HS-27A (cell line): ENCODE data around the gene GOLGB1.
"Not testable (repeated sequence)": the region's sequence is repeated elsewhere in the genome, so short reads cannot be mapped to it uniquely, and the experiment has no call there.

Experiments used
- DNase-seq: peaks from one replicate; pipeline ENCODE4 v3.0.0-alpha.2; 2012; ENCODE audit warnings: low read depth, missing footprints

Gene GOLGB1

DNA sequence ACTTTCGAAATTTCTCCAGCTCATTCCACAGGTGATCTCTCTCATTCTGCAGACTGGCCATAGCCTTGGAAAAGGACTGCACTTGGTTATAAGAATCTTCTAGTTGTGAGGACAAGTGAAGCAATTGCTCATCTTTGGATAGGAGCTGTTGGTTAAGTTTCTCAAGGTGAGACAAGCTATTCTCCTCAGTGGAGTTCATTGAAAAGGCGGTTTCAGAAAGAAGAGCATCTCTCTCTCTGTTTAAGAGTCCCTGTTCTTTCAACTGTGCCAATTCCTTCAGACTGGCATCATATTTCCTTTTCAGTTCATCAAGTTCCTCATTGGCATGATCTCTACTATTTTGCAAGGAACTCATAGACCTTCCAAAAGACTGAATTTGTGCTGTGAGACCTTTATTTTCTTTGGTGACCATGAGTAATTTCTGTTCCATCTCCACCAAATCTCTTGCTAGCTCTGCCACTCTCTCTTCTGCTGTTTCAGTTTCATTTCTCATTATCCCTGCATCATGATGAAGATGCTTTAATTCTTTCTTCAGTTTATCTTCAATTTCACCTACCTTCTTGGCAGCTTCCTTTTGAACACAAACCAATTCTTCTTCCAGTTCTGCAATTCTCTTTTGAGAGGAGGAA is 58.6 kb downstream of the GOLGB1 start:
- DNase-seq = no peak

GRCh38 chr3:121688747-121689146 is 60.8 kb downstream of the GOLGB1 start:
- not testable (repeated sequence) for DNase-seq

- DNase-seq = no peak
Observed at GRCh38 chr3:121681792-121682191, 67.7 kb downstream of the GOLGB1 start.

GRCh38 chr3:121677141-121677540 is 72.4 kb downstream of the GOLGB1 start:
- no peak for DNase-seq

DNA sequence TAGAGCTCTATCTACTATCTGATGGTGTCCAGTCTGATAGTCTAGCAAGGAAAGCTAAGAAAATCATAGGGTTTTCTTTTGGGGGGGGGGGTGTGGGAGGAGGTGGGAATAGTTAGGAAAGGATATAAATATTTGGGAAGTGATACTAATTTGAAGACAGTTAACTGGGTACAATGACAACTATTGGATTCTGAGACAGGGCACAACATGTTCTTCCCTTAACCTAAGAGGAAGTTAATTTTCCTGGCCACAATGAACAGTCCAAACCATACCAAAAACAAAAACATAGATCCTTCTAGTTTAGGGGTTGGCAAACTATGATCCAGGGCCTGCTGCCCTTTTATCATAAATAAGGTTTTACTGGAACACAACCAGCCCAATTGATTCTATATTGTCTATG is 78.9 kb downstream of the GOLGB1 start:
- DNase-seq = no peak

DNA sequence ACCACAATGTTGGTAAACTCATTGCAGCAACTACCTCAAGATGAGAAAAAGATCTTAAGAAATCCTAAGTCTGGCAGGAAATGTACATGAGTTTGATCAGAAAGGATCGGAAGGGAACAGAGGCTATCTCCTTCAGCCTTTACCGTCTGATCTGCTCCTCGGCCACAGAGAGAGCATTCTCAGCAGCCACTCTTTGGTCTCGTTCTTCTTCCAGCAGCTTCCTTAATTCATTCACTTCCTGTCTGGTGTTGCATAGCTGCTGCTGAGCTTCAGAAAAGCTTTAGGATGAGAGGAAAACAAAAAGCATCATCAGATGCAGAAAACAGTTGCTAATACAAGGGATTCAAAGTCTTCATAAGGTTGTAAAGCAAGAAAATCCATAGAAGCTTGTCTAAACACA is 82.2 kb downstream of the GOLGB1 start:
- DNase-seq = no peak

DNA sequence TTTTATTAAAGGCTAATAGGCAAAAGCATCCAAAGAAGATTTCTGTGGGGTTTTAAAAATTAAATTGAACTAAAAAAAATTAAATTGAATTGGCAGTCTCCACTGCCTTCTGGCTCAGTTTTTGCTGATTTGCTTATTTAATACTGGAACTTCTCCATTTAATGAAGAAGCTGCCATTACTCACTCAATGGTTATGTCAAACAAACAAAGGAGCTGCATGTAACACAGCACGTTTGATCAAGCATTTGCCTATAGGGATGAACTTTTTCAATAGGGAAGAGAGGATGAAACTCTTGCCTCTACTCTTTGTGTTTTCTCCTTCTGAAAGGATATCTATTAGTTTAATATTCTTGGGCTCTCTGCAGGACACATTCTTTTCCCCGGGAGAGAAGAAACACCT is 84.1 kb downstream of the GOLGB1 start:
- DNase-seq = no peak

DNA sequence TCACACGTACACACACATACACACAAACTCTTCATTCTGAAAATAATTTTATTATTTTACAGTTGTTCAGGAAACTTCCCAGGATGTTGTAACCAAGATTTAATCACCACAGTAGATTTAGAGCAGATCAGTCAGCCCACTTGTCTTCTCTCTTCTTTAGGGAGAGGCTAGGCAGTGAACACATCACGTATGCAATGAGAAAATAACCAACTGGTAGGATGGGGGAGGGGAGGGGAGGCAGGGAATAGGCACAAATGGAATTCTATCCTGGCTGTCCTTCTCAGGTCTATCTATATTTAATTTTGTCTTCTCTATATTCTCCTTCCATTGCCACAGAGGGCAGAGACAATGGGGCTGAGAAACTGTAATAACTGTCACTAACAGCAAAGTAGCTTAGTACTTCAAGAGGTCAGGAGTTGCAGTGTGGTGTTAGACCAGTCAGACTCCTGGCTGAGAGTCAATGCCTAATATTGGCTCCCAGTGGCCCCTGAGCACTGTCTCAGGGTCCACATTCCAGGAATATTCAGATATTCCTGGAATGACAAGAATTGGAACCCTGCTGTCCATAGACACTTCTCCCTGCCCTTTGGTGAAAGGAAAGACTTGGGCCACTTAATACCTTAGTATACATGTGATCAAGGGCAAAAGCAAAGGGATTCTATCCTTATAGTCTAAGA is 86.2 kb downstream of the GOLGB1 start:
- DNase-seq = no peak

- DNase-seq = no peak
Observed at GRCh38 chr3:121662742-121663141, 86.8 kb downstream of the GOLGB1 start.

DNA sequence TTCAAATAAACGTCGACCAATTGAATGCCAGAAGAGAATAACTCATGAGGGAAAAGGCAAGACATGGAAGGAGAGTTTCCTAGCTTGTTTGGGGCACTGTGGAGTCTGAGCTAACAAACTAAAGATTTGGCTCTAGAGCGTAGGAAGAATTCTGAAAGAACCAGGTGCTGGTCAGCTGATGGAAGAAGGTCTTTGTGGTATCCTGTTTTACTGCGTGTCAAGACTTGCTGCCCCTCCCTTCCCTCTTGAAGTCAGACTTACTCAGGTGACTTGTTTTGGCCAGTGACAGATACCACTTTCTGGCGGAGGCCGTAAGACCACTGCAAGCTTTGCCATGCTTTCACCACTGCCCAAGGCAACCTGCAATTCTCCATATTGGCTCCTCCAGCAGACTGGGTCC is 88.2 kb downstream of the GOLGB1 start:
- DNase-seq = no peak

DNA sequence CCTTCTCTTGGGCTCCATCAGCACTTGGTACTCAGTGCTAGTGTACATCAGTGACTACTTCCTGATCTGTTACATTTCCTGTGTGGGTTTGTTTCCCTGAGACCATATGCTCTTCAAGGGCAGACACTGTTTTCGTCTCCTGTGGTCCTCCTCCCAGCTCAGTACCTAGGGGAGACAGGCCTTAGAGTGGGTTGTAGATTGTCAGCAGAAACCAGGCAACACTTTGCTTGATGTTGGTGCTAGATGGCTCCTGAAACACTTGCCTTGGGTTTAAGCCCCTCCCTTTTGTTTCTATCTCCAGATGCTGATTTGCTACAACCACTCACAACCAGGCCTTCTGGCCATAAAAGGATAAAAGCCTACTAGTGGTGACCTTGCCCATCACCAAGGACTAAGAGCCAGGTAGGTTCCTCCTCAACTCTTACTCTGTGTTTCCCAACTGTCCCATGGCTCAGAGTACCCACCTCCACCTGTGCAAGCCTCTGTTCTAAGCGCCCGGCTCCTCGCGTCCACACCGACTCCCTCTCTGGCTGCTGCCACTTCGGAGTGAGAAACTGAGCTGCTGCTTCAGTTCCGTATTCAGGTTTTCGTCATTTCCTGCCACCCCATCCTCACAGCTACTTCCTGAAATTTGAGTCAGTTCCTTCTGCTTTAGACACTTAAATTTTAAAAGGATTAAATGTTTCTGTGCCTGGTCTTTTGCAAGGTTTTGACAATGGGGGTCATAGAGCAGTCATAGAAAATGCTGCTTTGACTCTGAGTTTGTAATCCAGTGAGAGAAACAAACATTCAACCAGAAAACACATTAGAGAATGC is 89.0 kb downstream of the GOLGB1 start, which contains the start of gene HCLS1:
HCLS1 (minus strand) TSS at position 548 of the 816 bp plus-strand sequence. CDS start 2,556 bp downstream, outside the sequence.
- no peak for DNase-seq

DNA sequence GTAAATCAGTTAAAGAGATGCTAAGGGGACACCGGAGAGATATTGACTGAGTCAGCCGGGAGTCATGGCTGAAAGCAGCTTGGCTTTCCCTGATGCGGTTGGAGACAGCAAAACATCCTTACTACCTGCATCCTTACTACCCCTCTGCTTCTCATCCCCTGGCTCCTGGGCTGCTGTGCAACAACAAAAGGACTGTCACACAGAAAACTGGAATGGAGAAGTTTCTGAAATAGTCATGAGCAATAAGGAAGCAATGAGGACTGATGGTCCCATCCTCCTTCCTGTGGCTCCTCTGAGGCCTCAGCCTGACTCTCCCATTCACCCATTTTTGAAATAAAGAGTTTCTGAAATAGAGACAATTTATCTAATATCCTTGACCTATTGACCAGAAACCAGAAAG is 90.0 kb downstream of the GOLGB1 start:
- no peak for DNase-seq

DNA sequence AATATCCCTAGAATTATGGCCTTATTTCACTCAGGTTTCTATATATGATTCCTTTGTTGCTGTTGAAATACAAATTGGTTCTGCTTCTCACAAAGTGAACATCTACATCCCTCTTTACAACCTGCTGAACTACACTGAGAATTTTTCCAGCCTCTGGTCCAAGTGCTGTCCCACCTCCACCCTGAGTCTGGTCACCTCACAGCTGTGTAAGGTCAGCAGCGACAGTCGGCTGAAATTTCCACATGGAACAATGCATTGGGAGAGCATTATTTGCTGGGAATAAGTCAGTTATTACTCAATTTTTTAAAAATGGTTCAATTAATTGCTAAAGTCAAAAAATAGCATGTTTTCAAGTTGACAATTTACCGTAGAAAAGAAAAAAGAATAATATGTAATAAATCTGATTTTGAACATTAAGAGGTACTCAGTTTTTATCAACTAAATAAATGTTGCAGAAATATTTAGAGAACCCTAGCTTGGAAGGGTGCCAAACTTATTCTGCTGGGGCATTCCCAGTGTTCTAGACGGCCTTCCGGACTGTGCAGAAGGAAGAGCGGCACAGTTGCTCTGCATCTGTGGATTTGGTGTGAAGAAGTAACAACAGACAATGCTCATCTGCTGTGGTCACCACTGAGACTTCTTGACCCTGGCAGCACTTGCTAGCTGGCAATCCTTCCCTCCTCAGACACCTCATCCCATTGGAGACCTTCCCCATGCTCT is 90.7 kb downstream of the GOLGB1 start:
- no peak for DNase-seq

DNA sequence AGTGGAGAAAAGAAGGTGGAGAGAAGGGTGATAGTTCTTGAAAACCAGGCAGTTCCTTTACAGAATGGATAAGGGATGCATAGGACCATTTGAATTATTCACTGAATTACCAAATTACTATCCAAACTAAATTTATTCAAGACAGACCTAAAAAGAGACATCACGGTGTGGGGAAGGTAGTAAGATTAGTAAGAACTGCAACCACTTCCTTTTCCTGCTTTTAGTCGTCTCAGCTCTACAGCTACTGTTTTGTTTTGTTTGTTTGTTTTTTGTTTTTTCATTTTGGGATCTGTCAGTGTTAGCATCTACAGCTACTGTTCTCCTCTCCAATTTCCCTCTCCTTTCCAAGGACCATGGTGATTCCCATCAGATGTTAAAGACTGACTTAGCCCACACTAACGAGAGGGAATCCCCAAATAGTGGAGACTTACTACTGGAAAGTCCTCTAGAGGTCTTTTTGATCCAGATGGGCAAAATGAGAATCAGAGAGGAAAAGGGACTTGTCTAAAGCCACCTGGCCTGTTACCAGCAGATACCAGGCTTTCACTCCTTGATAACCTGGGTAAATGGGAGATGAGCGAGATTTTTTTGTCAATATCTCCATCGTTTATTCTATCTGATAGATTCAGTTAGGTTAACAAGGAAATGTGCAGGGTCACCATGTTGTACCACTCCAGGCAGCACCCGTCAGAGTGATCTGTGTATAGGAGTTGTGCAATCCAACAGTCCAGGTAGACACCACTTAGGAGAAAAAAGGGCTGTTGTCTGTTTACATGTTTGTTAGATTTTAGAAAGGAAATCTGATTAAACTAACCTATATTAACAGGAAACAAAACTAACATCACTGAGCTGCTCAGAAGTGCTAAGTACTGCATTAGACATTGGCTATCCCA is 94.8 kb downstream of the GOLGB1 start:
- DNase-seq = no peak

DNA sequence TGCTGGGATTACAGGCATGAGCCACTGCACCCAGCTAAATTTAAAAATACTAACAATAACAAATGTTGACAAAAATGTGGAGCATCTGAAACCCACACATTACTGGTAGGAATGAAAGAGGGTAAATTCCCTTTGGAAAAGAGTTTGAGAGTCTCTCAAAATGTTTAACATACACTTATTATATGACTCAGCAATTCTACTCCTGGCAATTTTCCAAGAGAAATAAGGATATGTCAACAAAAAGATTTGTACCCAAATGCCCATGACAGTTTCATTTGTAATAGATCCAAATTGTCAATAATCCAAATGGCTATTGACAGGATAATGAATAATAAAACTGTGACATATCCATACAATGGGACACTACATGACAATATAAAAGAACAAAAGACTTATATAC is 97.9 kb downstream of the GOLGB1 start:
- DNase-seq = no peak

DNA sequence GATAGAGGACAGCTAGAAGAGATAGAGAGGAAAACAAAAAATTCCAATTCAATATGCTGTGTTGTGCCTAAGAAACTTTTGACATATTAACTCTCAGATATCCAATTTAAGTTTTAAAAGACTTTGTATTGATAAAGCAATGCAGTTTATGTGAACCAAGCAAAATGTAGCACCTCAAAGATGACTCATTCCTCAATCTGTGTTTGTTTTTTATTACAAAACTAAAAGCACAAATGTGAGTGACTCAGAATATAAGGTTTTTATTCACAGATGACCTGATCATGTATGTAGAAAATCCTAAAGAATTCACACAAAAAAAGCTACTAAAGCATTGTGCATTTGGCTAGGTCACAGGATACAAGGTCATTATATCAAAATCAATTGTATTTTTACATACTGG is 99.9 kb downstream of the GOLGB1 start:
- DNase-seq = no peak

DNA sequence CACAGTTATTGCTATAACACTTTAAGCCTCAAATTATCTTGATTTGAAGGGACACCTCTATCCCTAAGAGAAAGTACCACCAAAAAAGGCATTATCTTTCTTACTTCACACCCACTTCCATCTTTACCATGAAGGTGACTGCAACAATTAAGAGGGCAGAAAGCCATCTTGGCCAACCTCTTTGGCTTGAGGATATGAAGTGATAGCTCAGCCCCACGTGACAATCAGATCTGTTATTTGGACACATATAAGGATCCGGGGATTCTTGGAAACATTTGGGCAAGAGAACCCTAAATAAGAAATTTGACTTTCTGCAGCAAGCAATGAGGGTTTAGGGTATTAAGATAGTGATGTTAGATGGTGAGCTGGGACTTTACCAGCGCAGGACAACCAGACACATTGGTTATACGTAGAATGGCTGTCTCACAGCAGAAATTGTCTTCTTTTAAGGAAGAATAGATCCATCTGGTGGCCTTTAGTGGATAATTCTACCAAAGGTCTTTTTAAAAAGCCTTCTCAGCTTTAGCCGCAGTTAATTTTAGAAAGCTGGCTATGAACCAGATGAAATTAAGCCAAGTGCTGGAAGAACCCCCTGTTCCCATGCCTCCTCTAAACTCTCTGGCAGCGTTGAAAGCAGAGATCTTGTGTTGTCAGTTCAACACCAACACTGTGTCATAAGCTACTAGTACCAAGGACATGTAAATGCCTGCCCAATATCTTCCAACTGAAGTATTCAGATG is 101.2 kb downstream of the GOLGB1 start:
- DNase-seq = no peak

DNA sequence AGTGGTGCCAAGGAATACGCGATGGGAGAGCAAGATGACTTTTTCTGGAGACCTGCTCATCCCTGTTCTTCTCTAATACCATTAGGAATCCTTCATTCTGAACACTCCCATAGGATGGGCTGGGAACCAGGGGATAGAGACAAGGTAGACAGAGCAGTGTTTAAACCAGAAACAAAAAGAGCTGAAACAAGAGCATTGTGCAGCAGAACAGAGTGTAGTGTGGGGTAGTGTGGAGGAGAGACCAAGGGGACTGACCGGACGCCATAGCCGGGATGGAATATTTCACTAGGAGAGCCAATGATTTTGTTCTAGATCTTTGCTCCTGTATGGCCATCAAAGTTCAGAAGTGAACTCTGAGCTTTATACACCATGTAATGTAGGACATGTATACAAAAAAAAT is 104.5 kb downstream of the GOLGB1 start:
- DNase-seq = no peak

DNA sequence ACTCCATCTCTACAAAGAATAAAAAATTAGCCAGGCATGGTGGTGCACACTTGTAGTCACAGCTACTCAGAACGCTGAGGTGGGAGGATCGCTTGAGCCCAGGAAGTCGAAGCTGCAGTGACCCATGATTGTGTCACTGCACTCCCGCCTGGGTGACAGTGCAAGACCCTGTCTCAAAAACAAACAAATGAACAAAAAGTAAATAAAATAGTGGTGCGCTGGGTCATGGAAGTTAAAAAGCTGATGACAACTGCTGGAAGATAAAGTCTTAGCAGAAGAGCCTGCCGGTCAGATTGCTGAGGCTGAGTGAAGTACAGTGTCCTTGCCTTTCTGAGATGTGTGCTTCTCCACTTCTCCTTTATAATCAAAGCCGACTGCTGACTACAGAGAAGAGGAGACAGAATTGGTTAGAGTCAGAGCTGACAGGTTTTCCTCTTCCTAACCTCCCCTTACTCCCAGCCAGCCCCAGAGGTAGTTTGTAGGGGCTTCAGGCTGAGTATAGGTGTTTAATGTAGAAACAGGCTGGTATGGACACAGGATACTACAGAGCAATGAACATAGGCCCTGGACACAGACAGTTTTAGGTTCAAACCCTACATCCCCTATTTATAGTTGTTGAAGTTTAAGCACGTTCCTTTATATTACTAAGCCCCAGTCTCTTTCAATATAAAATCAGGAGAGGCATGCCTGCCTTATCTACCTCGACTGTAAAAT is 106.8 kb downstream of the GOLGB1 start:
- no peak for DNase-seq

DNA sequence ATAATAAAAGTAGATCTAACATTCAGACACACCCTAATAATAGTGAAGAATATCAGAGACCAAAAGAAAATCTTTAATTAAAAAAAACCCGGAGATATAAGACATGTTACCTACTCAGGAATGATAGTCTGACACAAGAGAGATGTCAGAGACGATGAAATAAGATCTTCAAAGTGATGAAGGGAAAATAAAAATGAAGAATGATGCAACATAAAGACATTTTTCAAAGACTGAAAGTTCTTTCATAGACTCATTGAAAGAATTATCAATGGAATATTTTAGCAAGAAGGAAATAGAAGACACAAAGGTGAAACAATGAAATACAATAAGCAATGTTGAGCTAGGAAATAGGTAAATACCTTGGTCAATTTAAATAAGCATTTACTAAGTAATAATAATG is 108.4 kb downstream of the GOLGB1 start:
- no peak for DNase-seq
